HUDEP-2 (cell line): ENCODE results near the gene DDHD1.

Source experiments
- DNase-seq, 76 experiments: peaks; one replicate each; lab custom pipeline; 2025; ENCODE audit not compliant: unreplicated experiment in 76 of 76; lab: John Stamatoyannopoulos, UW

Gene DDHD1

GRCh38 chr14:53001787-53002378, 151.2 kb downstream of the DDHD1 start:
- no peak for DNase-seq

- DNase-seq = no peak
These were observed 154.6 kb downstream of the DDHD1 start for GRCh38 chr14:52998376-52999015.

GRCh38 chr14:52996493-52996892, 156.6 kb downstream of the DDHD1 start:
- no peak for DNase-seq

- no peak for DNase-seq
These were observed 157.1 kb downstream of the DDHD1 start for GRCh38 chr14:52995998-52996397.

- no peak for DNase-seq
These were observed 160.8 kb downstream of the DDHD1 start for GRCh38 chr14:52992236-52992870.

- DNase-seq = no peak
These were observed 165.0 kb downstream of the DDHD1 start for GRCh38 chr14:52988139-52988538.

- peak in 57 of 76 experiments; percentile 2 to 79 (median 34) for DNase-seq
These were observed 165.6 kb downstream of the DDHD1 start for GRCh38 chr14:52987514-52987913.

GRCh38 chr14:52987042-52987441, 166.1 kb downstream of the DDHD1 start:
- DNase-seq = no peak
